Stomach smooth muscle (tissue), 2 donors: Measurements from ENCODE around the gene DLG2.

Experiments used
- H3K27ac ChIP-seq: one replicate; pipeline ENCODE4 v1.7.0; 2013; ENCODE audit warnings: mild to moderate bottlenecking, low read length, inconsistent platforms
- H3K27me3 ChIP-seq, 2 donors: one replicate each; pipeline ENCODE4 v1.7.0; 2013; ENCODE audit warnings: low read length in 2 of 2; ENCODE audit not compliant: insufficient read depth in 2 of 2, control insufficient read depth in 1 of 2
- H3K36me3 ChIP-seq, 2 donors: one replicate each; pipeline ENCODE4 v1.7.0; 2013; ENCODE audit warnings: low read length in 2 of 2; ENCODE audit not compliant: control insufficient read depth in 2 of 2, insufficient read depth in 2 of 2
- H3K4me1 ChIP-seq: one replicate; pipeline ENCODE4 v1.7.0; 2013; ENCODE audit warnings: low read length; ENCODE audit not compliant: control insufficient read depth, insufficient read depth
- H3K4me3 ChIP-seq, 2 donors: one replicate each; pipeline ENCODE4 v1.7.0; 2013; ENCODE audit warnings: low read length in 2 of 2
- H3K9ac ChIP-seq, 2 donors: one replicate each; pipeline ENCODE4 v1.7.0; 2013; ENCODE audit warnings: low read length in 2 of 2, mild to moderate bottlenecking in 1 of 2
- H3K9me3 ChIP-seq, 2 donors: one replicate each; pipeline ENCODE4 v1.7.0; 2013; ENCODE audit warnings: low read length in 2 of 2; ENCODE audit not compliant: control insufficient read depth in 2 of 2
- donor health status: healthy.
- donor health status: Pancreatic carcinoma.

The DLG2 gene

GRCh38 chr11:84501750-84502149, 1125.4 kb downstream of the DLG2 start:
- no peak overlapping the region for H3K4me3 ChIP-seq
- no peak overlapping the region for H3K27ac ChIP-seq
- H3K9me3 ChIP-seq, result no peaks in the 10 kb centered on the region
- no peaks in the 10 kb centered on the region for H3K4me1 ChIP-seq
- no peak overlapping the region for H3K9ac ChIP-seq
- H3K27me3 ChIP-seq, result no peaks in the 10 kb centered on the region
- H3K36me3 ChIP-seq, result no peaks in the 10 kb centered on the region

- Histone ChIP-seq H3K9me3 (no peaks in the 10 kb centered on the region), H3K4me1 (no peaks in the 10 kb centered on the region), H3K9ac (no peak overlapping the region), H3K4me3 (no peak overlapping the region), H3K27ac (no peak overlapping the region), H3K36me3 (no peaks in the 10 kb centered on the region), H3K27me3 (no peaks in the 10 kb centered on the region)
Observed at GRCh38 chr11:84497981-84498411, 1129.1 kb downstream of the DLG2 start.

GRCh38 chr11:84497181-84497580, 1130.0 kb downstream of the DLG2 start:
- H3K4me1 ChIP-seq, result no peaks in the 10 kb centered on the region
- no peak overlapping the region for H3K27ac ChIP-seq
- H3K9me3 ChIP-seq, result no peaks in the 10 kb centered on the region
- no peaks in the 10 kb centered on the region for H3K36me3 ChIP-seq
- no peaks in the 10 kb centered on the region for H3K27me3 ChIP-seq
- no peak overlapping the region for H3K4me3 ChIP-seq
- no peak overlapping the region for H3K9ac ChIP-seq

GRCh38 chr11:84496122-84496521, 1131.0 kb downstream of the DLG2 start:
- Histone ChIP-seq H3K27me3 (no peaks in the 10 kb centered on the region), H3K27ac (no peak overlapping the region), H3K4me1 (no peaks in the 10 kb centered on the region), H3K36me3 (no peaks in the 10 kb centered on the region), H3K9me3 (no peaks in the 10 kb centered on the region), H3K9ac (no peak overlapping the region), H3K4me3 (no peak overlapping the region)

GRCh38 chr11:84480131-84480530, 1147.0 kb downstream of the DLG2 start:
- H3K4me3 ChIP-seq, result no peak overlapping the region
- no peaks in the 10 kb centered on the region for H3K27me3 ChIP-seq
- no peaks in the 10 kb centered on the region for H3K4me1 ChIP-seq
- no peak overlapping the region for H3K27ac ChIP-seq
- H3K9ac ChIP-seq, result no peak overlapping the region
- H3K9me3 ChIP-seq, result peaks cover 0 to 4% of the 10 kb centered on the region in 2 donors
- H3K36me3 ChIP-seq, result no peaks in the 10 kb centered on the region

GRCh38 chr11:84476581-84476980, 1150.6 kb downstream of the DLG2 start:
- Histone ChIP-seq H3K36me3 (no peaks in the 10 kb centered on the region), H3K4me3 (no peak overlapping the region), H3K9me3 (no peaks in the 10 kb centered on the region), H3K9ac (no peak overlapping the region), H3K27me3 (no peaks in the 10 kb centered on the region), H3K4me1 (no peaks in the 10 kb centered on the region), H3K27ac (no peak overlapping the region)

- no peak overlapping the region for H3K9ac ChIP-seq
- no peaks in the 10 kb centered on the region for H3K9me3 ChIP-seq
- no peak overlapping the region for H3K4me3 ChIP-seq
- no peaks in the 10 kb centered on the region for H3K27me3 ChIP-seq
- H3K4me1 ChIP-seq, result no peaks in the 10 kb centered on the region
- H3K36me3 ChIP-seq, result no peaks in the 10 kb centered on the region
- no peak overlapping the region for H3K27ac ChIP-seq
Observed at GRCh38 chr11:84471501-84471900, 1155.6 kb downstream of the DLG2 start.

GRCh38 chr11:84468235-84468634, 1158.9 kb downstream of the DLG2 start:
- Histone ChIP-seq H3K4me1 (no peaks in the 10 kb centered on the region), H3K27me3 (no peaks in the 10 kb centered on the region), H3K9ac (no peak overlapping the region), H3K27ac (no peak overlapping the region), H3K4me3 (no peak overlapping the region), H3K36me3 (no peaks in the 10 kb centered on the region), H3K9me3 (no peaks in the 10 kb centered on the region)

GRCh38 chr11:84465040-84465439, 1162.1 kb downstream of the DLG2 start:
- no peaks in the 10 kb centered on the region for H3K36me3 ChIP-seq
- H3K27ac ChIP-seq, result no peak overlapping the region
- H3K9ac ChIP-seq, result no peak overlapping the region
- no peak overlapping the region for H3K4me3 ChIP-seq
- no peaks in the 10 kb centered on the region for H3K4me1 ChIP-seq
- no peaks in the 10 kb centered on the region for H3K9me3 ChIP-seq
- no peaks in the 10 kb centered on the region for H3K27me3 ChIP-seq

GRCh38 chr11:84455691-84456090, 1171.5 kb downstream of the DLG2 start:
- Histone ChIP-seq H3K4me3 (no peak overlapping the region), H3K9me3 (no peaks in the 10 kb centered on the region), H3K36me3 (no peaks in the 10 kb centered on the region), H3K27ac (no peak overlapping the region), H3K9ac (no peak overlapping the region), H3K4me1 (no peaks in the 10 kb centered on the region), H3K27me3 (no peaks in the 10 kb centered on the region)

- H3K36me3 ChIP-seq, result no peaks in the 10 kb centered on the region
- no peaks in the 10 kb centered on the region for H3K4me1 ChIP-seq
- H3K27me3 ChIP-seq, result no peaks in the 10 kb centered on the region
- H3K9ac ChIP-seq, result no peak overlapping the region
- H3K9me3 ChIP-seq, result no peaks in the 10 kb centered on the region
- H3K27ac ChIP-seq, result no peak overlapping the region
- H3K4me3 ChIP-seq, result no peak overlapping the region
Observed at GRCh38 chr11:84452211-84452610, 1174.9 kb downstream of the DLG2 start.
